Activated CD4-positive, alpha-beta T cell treated with anti-CD3 and anti-CD28 coated beads, Interleukin-2, amount 10 ng/mL, durations not matched to agents 7 days and 5 days (primary cell): Measurements from ENCODE around the gene DLEC1. TPM values are rescaled to one million over a fixed set of nuclear protein-coding genes. Genes with fewer than 3 reads are reported as not detected.
A peak's percentile ranks its signal among the peaks of the same experiment; 100 is the strongest.

ENCODE experiments used
- CTCF ChIA-PET: fragments of 350-600 bp; sonication (Branson Sonifier 250); formaldehyde crosslinking; loops from one replicate; lab custom pipeline; 2021; ENCODE audit warnings: antibody characterized with exemption; lab: Charles Lee
- POLR2A ChIA-PET: fragments of 350-600 bp; sonication (Branson Sonifier 250); formaldehyde crosslinking; loops from one replicate; lab custom pipeline; 2021; ENCODE audit warnings: antibody characterized with exemption; lab: Charles Lee
- DNase-seq: peaks from one replicate; pipeline ENCODE4 v3.0.0-alpha.2; 2020
- H3K27ac Mint-ChIP-seq: one replicate; pipeline ENCODE4 v1.8.0; 2021; ENCODE audit warnings: mild to moderate bottlenecking, moderate library complexity, mixed read lengths
- H3K27me3 Mint-ChIP-seq: one replicate; pipeline ENCODE4 v1.8.0; 2021; ENCODE audit warnings: mixed read lengths
- H3K36me3 Mint-ChIP-seq: one replicate; pipeline ENCODE4 v1.8.0; 2021; ENCODE audit warnings: low read depth, mixed read lengths
- H3K4me1 Mint-ChIP-seq: one replicate; pipeline ENCODE4 v1.8.0; 2021; ENCODE audit warnings: mixed read lengths
- H3K4me3 Mint-ChIP-seq: one replicate; pipeline ENCODE4 v1.8.0; 2021; ENCODE audit warnings: mild to moderate bottlenecking, moderate library complexity, mixed read lengths
- H3K9me3 Mint-ChIP-seq: one replicate; pipeline ENCODE4 v1.8.0; 2021; ENCODE audit warnings: mixed read lengths
- total RNA-seq, 2 experiments: library from RNA; stranded (reverse); gene quantifications; one replicate each; pipeline ENCODE4 v1.2.3, GENCODE V29; 2021

The DLEC1 gene
- total RNA-seq, 2 experiments from 2014 or later: 1.4 to 2.3 TPM

DNA sequence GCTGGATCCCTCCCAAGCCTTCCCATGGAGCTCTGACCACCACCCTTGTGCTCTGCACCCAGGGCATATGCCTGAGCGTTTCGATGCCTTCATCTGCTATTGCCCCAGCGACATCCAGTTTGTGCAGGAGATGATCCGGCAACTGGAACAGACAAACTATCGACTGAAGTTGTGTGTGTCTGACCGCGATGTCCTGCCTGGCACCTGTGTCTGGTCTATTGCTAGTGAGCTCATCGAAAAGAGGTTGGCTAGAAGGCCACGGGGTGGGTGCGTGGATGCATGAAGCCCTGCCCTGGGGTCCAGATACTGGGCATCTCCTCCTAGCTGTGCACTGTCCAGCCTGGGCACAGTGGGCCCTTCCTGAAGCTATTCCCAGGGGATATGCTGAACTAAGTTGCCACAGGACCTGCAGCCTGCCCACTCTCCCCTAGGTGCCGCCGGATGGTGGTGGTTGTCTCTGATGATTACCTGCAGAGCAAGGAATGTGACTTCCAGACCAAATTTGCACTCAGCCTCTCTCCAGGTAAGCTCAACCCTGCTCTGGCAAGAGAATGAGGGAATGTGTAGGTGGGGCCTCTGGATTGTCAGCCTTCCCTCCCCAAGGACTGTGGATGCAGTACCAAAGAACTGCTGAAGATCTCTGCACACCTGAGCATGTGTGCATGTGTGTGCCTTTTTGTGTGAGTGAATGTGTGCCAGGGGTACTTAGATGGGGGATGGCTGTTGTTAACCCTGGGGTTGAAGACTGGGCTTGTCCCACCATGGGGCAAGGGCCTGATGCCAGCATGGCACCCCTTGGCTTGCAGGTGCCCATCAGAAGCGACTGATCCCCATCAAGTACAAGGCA, 101.5 kb downstream of the DLEC1 start:
- ChIA-PET CTCF (interaction anchor here (0.5 to 2.1 kb wide), 9 partner anchors 8 to 100 kb away, joined by 3 to 5 read pairs (median 3); no protein-coding TSS in a partner anchor), POLR2A (interaction anchor here (1.4 kb wide), 1 partner anchor 24 kb away, joined by 3 read pairs; the partner anchor contains the start of gene OXSR1)
- DNase-seq: no peak
- Mint-ChIP-seq H3K4me3 (peak overlapping the region; percentile 84), H3K36me3 (peaks cover 50% of the 10 kb centered on the region), H3K27ac (no peak overlapping the region), H3K4me1 (peaks cover 46% of the 10 kb centered on the region), H3K9me3 (peaks cover 3% of the 10 kb centered on the region), H3K27me3 (no peaks in the 10 kb centered on the region)

DNA sequence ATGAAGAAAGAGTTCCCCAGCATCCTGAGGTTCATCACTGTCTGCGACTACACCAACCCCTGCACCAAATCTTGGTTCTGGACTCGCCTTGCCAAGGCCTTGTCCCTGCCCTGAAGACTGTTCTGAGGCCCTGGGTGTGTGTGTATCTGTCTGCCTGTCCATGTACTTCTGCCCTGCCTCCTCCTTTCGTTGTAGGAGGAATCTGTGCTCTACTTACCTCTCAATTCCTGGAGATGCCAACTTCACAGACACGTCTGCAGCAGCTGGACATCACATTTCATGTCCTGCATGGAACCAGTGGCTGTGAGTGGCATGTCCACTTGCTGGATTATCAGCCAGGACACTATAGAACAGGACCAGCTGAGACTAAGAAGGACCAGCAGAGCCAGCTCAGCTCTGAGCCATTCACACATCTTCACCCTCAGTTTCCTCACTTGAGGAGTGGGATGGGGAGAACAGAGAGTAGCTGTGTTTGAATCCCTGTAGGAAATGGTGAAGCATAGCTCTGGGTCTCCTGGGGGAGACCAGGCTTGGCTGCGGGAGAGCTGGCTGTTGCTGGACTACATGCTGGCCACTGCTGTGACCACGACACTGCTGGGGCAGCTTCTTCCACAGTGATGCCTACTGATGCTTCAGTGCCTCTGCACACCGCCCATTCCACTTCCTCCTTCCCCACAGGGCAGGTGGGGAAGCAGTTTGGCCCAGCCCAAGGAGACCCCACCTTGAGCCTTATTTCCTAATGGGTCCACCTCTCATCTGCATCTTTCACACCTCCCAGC, 102.4 kb downstream of the DLEC1 start:
- POLR2A ChIA-PET: no interaction called here
- no peak for DNase-seq
- peaks cover 41% of the 10 kb centered on the region for H3K4me1 Mint-ChIP-seq
- CTCF ChIA-PET: interaction anchor here (1.0 to 1.7 kb wide), 4 partner anchors 8 to 24 kb away, joined by 3 to 4 read pairs (median 4); partner anchors contain the start of gene OXSR1
- no peaks in the 10 kb centered on the region for H3K27me3 Mint-ChIP-seq
- H3K4me3 Mint-ChIP-seq: no peak overlapping the region
- peak overlapping the region; percentile 36 for H3K27ac Mint-ChIP-seq
- peaks cover 48% of the 10 kb centered on the region for H3K36me3 Mint-ChIP-seq
- H3K9me3 Mint-ChIP-seq: peaks cover 11% of the 10 kb centered on the region

DNA sequence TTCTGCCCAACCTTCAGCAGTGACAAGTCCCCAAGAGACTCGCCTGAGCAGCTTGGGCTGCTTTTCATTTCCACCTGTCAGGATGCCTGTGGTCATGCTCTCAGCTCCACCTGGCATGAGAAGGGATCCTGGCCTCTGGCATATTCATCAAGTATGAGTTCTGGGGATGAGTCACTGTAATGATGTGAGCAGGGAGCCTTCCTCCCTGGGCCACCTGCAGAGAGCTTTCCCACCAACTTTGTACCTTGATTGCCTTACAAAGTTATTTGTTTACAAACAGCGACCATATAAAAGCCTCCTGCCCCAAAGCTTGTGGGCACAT, 102.9 kb downstream of the DLEC1 start:
- Mint-ChIP-seq H3K4me3 (no peak overlapping the region), H3K9me3 (peaks cover 15% of the 10 kb centered on the region), H3K27ac (peak overlapping the region; percentile 42), H3K36me3 (peaks cover 49% of the 10 kb centered on the region), H3K27me3 (no peaks in the 10 kb centered on the region), H3K4me1 (peaks cover 41% of the 10 kb centered on the region)
- ChIA-PET CTCF (interaction anchor here (0.8 to 1.7 kb wide), 5 partner anchors 10 to 39 kb away, joined by 3 to 4 read pairs (median 3); partner anchors contain the start of gene OXSR1), POLR2A (interaction anchor here (1.2 kb wide), 1 partner anchor 23 kb away, joined by 3 read pairs; the partner anchor contains the start of gene OXSR1)
- DNase-seq: no peak

GRCh38 chr3:38142959-38143358, 104.0 kb downstream of the DLEC1 start:
- CTCF ChIA-PET: interaction anchor here (0.9 to 1.3 kb wide), 4 partner anchors 9 to 23 kb away, joined by 3 read pairs; no protein-coding TSS in a partner anchor
- no peak for DNase-seq
- H3K27me3 Mint-ChIP-seq: no peaks in the 10 kb centered on the region

DNA sequence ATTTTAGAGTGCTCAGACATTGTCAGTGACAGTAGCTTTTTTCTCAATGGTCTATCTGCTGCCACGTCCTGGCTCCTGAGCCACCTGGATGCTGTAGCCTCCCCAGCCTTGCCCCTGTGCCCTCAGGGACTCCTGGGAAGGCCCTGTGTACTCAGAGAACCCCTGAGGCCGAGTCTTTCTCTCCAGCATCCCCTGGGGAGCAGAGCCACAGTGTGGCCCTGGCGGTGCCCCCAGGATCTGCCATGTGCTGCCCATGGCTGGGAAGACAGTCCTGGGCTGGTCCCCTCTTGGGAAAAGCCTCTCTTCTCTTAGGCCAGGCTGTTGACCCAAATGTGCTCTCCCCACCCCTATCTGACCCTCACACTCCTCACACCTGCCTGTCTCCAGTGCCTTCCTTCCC, 104.5 kb downstream of the DLEC1 start:
- Mint-ChIP-seq H3K4me1 (peaks cover 33% of the 10 kb centered on the region), H3K36me3 (peaks cover 51% of the 10 kb centered on the region), H3K27me3 (no peaks in the 10 kb centered on the region), H3K9me3 (peaks cover 26% of the 10 kb centered on the region), H3K27ac (no peak overlapping the region), H3K4me3 (no peak overlapping the region)
- POLR2A ChIA-PET: no interaction called here
- CTCF ChIA-PET: interaction anchor here (0.9 to 1.3 kb wide), 3 partner anchors 10 to 23 kb away, joined by 3 read pairs; no protein-coding TSS in a partner anchor
- no peak for DNase-seq

More at GRCh38 chr3:38142959-38143358, 104.0 kb downstream of the DLEC1 start:
- no peak overlapping the region for H3K4me3 Mint-ChIP-seq
- peaks cover 26% of the 10 kb centered on the region for H3K9me3 Mint-ChIP-seq
- H3K4me1 Mint-ChIP-seq: peaks cover 38% of the 10 kb centered on the region
- POLR2A ChIA-PET: interaction anchor here (1.2 kb wide), 1 partner anchor 22 kb away, joined by 3 read pairs; the partner anchor contains the start of gene OXSR1
- H3K27ac Mint-ChIP-seq: no peak overlapping the region
- peaks cover 51% of the 10 kb centered on the region for H3K36me3 Mint-ChIP-seq

DNA sequence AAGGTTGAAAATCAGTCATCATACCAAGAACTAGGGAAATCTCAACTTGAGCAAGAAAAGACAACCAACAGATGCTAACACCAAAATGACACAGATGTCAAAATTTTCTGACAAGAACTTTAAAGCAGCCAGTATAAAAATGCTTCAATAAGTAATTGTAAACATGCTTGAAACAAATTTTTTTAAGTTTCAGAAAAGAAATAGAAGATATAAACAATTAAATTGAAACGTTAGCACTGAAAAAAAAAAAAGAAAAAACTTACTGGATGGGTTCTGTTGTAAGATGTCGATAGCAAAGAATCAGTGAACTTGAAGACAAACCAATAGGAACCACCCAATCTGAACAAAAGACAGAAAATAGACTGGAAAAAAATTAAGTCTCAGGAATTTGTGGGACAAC, 107.5 kb downstream of the DLEC1 start:
- POLR2A ChIA-PET: no interaction called here
- CTCF ChIA-PET: no interaction called here
- H3K27ac Mint-ChIP-seq: no peak overlapping the region
- no peaks in the 10 kb centered on the region for H3K27me3 Mint-ChIP-seq
- H3K36me3 Mint-ChIP-seq: peaks cover 29% of the 10 kb centered on the region
- H3K4me3 Mint-ChIP-seq: no peak overlapping the region
- DNase-seq: no peak
- H3K4me1 Mint-ChIP-seq: peaks cover 25% of the 10 kb centered on the region
- peaks cover 27% of the 10 kb centered on the region for H3K9me3 Mint-ChIP-seq

DNA sequence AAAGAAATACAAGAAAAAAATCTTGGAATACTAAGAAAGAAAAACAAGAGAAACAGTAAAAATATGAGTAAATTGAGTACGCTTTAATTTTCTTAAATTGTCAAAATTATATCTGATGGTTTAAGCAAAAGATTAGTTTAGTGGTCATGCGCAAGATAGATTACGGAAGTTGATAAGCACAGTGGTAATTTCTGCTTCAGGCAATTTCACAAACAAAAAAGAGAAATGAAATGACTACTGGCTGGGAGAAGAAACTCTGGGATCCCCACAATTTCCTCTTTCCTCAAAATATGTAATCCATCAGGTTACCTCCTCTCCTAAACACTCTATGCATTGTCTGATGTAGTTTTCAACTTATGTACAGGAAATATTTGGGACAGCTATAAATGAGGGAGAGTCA, 108.4 kb downstream of the DLEC1 start:
- ChIA-PET CTCF (no interaction called here), POLR2A (no interaction called here)
- H3K4me3 Mint-ChIP-seq: no peak overlapping the region
- no peaks in the 10 kb centered on the region for H3K27me3 Mint-ChIP-seq
- no peak overlapping the region for H3K27ac Mint-ChIP-seq
- H3K36me3 Mint-ChIP-seq: peaks cover 23% of the 10 kb centered on the region
- H3K9me3 Mint-ChIP-seq: peaks cover 32% of the 10 kb centered on the region
- H3K4me1 Mint-ChIP-seq: peaks cover 27% of the 10 kb centered on the region
- no peak for DNase-seq

- Mint-ChIP-seq H3K36me3 (peaks cover 18% of the 10 kb centered on the region), H3K27me3 (no peaks in the 10 kb centered on the region), H3K4me3 (no peak overlapping the region), H3K27ac (no peak overlapping the region), H3K9me3 (peaks cover 32% of the 10 kb centered on the region), H3K4me1 (peaks cover 34% of the 10 kb centered on the region)
- ChIA-PET CTCF (interaction anchor here (0.7 kb wide), 1 partner anchor 8 kb away, joined by 4 read pairs; no protein-coding TSS in a partner anchor), POLR2A (interaction anchor here (1.1 kb wide), 1 partner anchor 17 kb away, joined by 3 read pairs; the partner anchor contains the start of gene OXSR1)
- no peak for DNase-seq
These were observed 109.4 kb downstream of the DLEC1 start for GRCh38 chr3:38148311-38148882.

GRCh38 chr3:38149708-38150107, 110.7 kb downstream of the DLEC1 start:
- H3K4me3 Mint-ChIP-seq: no peak overlapping the region
- CTCF ChIA-PET: interaction anchor here (1.1 kb wide), 1 partner anchor 9 kb away, joined by 3 read pairs; no protein-coding TSS in a partner anchor
- no peak overlapping the region for H3K27ac Mint-ChIP-seq
- H3K36me3 Mint-ChIP-seq: peaks cover 13% of the 10 kb centered on the region
- H3K9me3 Mint-ChIP-seq: peaks cover 32% of the 10 kb centered on the region
- H3K27me3 Mint-ChIP-seq: no peaks in the 10 kb centered on the region
- POLR2A ChIA-PET: no interaction called here
- H3K4me1 Mint-ChIP-seq: peaks cover 39% of the 10 kb centered on the region
- no peak for DNase-seq

GRCh38 chr3:38150780-38151528, 111.9 kb downstream of the DLEC1 start:
- Mint-ChIP-seq H3K36me3 (peaks cover 11% of the 10 kb centered on the region), H3K9me3 (peaks cover 25% of the 10 kb centered on the region), H3K27me3 (no peaks in the 10 kb centered on the region), H3K27ac (peak overlapping the region; percentile 90), H3K4me1 (peaks cover 39% of the 10 kb centered on the region), H3K4me3 (no peak overlapping the region)
- ChIA-PET CTCF (interaction anchor here (4.0 kb wide), 1 partner anchor 13 kb away, joined by 23 read pairs; the partner anchor contains the start of gene OXSR1), POLR2A (no interaction called here)
- peak; percentile 7 for DNase-seq

DNA sequence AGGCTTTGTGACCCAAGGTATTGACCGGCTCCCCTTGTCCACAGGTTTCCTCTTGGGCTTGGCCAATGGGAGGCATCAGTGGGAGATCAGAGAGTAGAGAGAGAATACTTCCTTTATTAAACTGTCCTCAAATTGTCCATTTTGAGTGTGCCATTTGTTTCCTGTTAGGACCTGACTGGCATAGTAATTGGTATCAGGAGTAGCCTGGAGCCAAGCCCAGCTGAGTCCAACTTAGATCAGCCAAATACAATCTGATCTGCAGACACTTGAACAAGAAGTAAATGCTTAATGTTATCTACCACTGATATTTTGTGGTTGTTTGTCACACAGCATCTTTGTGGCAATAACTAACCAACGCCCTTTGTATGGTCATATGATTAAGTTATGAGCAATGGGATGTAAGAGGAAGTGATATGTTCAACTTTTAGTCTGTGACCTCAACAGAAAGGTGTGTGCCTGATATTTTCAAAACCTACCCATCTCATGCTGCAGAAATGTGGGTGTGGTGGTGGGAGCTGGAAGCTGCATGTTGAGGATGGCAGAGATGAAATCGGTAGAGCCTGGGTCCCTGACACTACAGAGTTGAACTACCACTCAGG, 112.8 kb downstream of the DLEC1 start:
- CTCF ChIA-PET: interaction anchor here (0.6 to 4.0 kb wide), 5 partner anchors 12 to 263 kb away, joined by 3 to 23 read pairs (median 4); partner anchors contain the start of gene OXSR1
- peak; percentile 22 for DNase-seq
- Mint-ChIP-seq H3K4me1 (peaks cover 39% of the 10 kb centered on the region), H3K27me3 (no peaks in the 10 kb centered on the region), H3K27ac (peak overlapping the region; percentile 90), H3K9me3 (peaks cover 18% of the 10 kb centered on the region), H3K4me3 (no peak overlapping the region), H3K36me3 (peaks cover 7% of the 10 kb centered on the region)
- POLR2A ChIA-PET: interaction anchor here (0.6 kb wide), 2 partner anchors 329 to 760 kb away, joined by 3 read pairs; no protein-coding TSS in a partner anchor
